Ureter (tissue), 1 donor: Measurements from ENCODE around the gene B2M. TPM values are rescaled to one million over a fixed set of nuclear protein-coding genes. Genes with fewer than 3 reads are reported as not detected.
"Not testable (repeated sequence)": the region's sequence is repeated elsewhere in the genome, so short reads cannot be mapped to it uniquely, and the experiment has no call there.

Experiments
- DNase-seq: peaks from one replicate; pipeline ENCODE4 v3.0.0-alpha.2; 2020; ENCODE audit warnings: low spot score
- total RNA-seq: library from RNA; stranded (reverse); gene quantifications from one replicate; pipeline ENCODE4 v1.2.4, GENCODE V29; 2023
- donor health status: DM: yes; HTN: yes; CAD: no.

The B2M gene
- total RNA-seq = 1,566 TPM

DNA sequence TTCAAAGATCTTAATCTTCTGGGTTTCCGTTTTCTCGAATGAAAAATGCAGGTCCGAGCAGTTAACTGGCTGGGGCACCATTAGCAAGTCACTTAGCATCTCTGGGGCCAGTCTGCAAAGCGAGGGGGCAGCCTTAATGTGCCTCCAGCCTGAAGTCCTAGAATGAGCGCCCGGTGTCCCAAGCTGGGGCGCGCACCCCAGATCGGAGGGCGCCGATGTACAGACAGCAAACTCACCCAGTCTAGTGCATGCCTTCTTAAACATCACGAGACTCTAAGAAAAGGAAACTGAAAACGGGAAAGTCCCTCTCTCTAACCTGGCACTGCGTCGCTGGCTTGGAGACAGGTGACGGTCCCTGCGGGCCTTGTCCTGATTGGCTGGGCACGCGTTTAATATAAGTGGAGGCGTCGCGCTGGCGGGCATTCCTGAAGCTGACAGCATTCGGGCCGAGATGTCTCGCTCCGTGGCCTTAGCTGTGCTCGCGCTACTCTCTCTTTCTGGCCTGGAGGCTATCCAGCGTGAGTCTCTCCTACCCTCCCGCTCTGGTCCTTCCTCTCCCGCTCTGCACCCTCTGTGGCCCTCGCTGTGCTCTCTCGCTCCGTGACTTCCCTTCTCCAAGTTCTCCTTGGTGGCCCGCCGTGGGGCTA, at the start of gene B2M, which contains the start of gene PATL2:
Gene B2M, plus strand, starts transcription at position 422 of the 647 bp plus-strand sequence. Its CDS starts 30 bp downstream, at position 452.
Gene PATL2, minus strand, starts transcription at position 228 of the 647 bp plus-strand sequence. CDS start 34,833 bp downstream, outside the sequence.
- peak; percentile 98 for DNase-seq

DNA sequence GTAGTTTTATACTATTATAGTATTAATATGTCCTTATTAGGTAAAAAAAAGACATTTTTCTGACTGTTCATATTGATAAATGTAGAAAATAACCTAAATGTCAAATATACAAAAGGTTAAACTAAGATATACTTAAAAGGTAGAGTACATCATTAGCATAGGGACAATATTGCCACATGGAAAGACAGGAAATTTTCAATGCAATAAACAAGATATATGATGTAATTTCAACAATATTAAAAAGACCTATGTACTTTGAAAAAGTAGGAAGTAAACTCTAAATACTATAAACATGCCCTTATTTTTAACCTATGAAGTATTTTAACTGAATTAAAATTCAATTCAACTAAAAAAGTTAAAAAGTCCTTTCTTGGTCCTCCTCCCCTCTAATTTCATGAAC, 49.7 kb upstream of the B2M start:
- DNase-seq = no peak

DNA sequence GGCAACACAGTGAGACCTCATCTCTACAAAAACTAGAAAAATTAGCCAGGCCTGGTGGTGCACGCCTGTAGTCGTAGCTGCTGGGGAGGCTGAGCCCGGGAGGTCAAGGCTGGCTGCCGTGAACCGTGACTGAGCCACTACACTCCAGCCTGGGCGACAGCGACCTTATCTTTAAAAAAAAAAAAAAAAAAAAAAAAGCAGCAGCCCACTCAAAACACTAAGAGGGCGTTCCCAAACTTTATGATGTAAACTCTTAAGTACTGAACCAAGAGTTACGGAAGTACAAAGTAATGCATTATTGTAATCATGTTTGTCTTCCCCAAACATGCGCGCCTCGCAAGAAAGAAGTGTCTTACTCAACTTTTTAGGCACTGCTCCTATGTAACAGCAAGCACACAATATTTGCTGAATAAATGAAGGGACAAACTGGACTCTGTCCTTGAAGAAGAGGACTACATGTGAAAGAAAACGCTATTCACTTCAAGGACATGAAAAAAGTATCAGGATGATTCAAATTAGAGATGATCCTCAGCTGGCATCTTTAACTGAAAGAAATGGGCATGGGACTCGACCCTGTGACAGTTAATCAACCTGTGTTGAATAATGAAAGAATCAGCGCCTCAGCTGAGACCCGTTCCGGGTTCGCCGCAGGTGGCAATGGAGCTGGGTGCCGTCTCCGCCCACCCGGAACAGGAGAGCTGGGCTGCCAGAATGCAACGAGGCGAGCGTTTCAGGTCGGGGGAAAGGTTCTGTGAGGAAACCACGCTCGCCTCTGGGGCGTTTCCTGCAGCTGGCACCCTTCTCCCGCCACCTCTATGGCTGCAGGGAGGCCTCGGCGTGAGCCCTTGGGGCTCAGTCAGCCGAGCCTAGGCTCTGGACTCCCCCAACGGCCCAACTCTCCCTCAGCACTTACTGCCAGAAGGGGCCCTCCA, 48.6 kb upstream of the B2M start:
- peak; percentile 80 for DNase-seq

DNA sequence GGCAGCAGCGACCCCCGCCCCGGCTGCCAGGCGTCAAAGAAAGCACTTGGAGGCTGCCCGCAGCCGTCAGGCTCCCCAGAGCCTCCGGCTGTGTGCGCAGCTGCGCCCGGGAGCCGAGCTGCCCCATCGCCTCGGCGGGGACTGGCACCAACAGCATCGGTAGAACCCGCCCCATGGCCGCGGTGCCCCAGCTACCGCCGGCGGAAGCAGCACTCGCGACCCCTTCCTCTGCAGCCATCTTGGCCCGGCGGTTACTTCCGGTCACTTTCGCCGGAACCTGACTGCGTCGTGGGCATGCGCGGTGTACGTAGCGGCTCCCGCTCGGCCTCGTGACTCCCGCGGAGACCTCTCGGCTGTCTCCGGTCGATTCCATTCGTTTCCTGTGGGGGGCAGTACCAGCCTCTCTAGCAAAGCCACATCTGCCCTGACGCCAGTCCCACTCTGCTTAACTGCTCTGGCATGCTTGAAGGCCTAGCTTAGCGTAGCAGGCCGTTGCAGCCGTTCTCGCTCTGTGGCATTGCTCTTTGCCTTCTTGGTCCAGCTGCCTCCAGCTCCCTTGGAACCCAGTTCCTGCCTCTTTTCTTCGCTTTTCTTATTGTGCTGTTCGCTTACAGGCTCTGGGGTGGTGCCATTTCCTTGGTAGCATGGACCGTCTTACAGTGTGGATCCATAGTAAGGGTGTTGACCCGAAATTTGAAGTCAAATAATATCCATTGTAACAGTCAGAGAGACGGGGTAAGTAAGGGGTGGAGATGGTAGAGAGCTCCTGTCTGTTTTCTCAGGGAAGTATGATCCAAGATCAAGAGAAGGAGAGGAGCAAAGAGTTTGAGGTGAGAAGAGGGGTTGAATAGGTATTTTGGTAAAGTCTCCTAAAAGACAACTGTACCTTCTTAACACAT, 47.7 kb upstream of the B2M start, which contains the start of gene SPG11:
Gene SPG11, minus strand, starts transcription at position 253 of the 899 bp plus-strand sequence. Its CDS starts 15 bp downstream, at position 238.
- DNase-seq = peak; percentile 99

DNA sequence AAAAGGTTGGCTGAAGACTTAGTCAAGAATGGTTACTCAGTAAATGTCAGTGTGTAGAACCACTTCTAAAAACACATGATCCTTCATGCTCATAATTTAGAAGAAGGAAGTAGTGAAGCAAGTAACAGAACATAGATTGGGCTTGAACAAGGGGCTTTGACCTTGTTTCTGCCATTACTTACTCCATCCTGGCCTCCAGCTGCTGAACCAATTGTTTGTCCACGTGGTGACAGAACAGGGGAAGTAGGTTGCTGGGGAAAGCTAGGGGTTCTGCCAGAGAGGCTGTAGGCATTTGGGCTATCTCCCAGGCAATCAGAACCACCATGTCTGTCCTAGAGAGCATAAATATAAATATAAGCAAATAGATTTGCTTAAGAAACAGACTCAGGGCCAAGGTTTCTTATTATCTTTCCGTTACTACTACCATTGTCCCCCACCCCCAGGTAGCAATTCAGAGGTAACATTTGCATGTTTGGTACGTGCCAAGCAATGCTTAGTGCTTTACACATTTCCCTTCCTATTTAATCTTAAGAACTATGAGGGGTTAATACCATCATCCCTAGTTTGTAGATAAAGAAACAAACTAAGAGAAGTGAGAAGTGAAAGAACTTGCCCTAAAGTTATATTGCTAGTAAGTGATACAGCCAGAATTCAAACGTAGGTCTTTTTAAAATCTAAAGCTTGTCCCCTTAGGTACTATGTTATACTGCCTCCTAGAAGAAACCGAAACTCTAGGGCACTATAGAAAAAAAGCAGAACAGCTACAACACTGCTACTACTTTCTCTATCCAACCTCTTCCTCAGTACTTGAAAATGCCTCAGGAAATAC, 44.9 kb upstream of the B2M start:
- DNase-seq = no peak

DNA sequence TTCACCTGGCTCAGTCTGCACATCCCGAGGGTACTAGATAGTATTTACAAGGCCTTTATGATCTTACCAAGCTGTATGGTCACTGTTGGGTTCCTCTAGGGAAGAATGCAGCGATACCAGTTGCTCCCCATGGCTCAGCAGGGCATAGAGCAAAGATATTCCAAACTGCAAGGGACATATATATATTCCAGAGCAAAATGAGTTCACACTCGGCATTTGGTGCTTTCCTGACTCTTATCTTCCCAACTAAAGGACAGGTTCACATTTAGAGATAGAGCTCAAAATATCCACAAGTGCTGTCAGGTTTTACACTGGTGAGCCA, 44.3 kb upstream of the B2M start:
- no peak for DNase-seq

DNA sequence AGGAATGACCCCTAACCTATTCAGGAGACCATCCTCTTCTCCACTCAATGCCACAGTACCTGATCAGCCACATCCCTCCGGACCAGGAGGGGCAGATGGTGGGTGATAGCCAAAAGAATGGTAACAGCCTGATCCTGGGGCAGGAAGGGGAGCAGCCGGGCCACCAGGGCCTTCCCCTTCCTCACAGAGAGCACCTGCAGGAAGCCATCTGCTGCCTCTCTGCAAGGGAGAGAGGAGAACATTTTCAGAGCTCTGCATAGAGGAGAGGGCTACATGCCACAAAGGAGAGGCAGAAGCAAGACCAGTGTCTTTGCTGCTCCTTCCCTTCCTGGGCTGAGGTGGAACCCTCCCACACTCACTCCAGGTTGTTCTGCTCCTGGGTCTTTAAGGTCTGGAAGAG, 42.4 kb upstream of the B2M start:
- DNase-seq = no peak

DNA sequence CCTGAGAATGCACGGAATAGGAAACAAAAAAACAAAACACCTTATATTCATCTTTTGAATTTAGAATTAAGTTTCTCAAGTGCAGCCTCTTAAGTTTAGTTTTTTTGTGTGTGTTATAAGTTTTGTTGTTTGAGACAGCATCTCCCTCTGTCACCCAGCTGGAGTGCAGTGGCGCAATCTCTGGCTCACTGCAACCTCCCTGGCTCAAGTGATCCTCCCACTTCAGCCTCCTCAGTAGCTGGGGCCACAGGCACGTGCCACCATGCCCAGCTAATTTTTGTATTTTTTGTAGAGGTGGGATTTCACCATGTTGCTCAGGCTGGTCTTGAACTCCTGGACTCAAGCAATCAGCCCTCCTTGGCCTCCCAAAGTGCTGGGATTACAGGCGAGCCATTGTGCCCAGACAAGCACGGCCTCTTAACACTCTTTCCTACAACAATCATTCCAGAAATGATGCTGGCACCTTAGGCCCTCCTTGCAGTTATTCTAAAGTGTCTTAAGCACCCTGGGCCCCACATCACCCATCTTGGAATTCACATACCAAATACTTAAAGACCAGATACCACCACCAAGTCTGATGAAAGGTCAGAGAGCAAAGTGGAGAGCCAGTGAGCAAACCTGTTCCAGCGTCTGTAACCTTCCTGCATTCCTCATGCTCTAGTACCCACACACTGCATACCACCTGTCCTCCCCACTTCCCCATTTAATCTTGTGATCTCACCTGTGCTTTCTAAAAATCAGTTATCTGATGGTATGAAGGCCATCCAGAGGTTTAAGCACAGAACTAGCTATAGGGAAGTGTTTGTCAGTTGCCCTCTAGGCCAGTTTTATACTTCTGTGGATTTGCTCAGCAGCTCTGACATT, 41.0 kb upstream of the B2M start:
- no peak for DNase-seq

DNA sequence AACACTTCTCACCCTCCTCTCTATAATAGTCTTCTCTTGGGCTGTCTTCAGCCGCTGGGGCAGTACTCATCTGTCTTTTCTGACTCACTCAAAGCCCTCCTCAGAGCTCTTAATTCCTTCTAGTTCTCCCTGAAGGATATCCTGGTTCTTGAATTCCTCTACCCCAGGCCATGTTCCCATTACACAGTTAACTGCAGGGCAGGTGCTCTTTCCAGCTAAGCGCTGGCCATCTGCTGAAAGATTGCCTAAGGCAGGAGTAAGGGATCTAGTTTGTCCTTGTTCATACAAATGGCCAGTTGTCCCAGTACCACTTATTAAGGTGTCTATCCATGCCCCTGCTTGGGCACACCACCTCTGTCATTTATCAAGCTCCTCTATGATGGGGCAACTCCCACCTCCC, 37.7 kb upstream of the B2M start:
- no peak for DNase-seq

DNA sequence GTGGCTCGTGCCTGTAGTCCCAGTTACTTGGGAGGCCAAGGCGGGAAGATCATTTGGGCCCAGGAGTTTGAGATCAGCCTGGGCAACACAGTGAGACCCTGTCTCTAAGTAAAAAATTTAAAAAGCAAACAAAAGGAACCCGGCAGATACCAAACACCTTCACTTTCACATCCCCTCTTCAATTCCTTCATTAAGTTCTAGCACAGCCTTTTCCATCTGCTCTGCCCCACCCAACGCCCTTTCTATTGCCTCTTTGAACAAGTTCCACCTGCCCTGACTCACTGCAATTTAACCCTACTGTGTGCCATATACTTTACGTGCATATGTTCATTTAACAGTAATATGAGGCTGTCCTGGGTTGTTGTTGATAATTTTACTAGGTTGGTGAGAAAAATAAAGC, 35.4 kb upstream of the B2M start:
- DNase-seq = no peak

DNA sequence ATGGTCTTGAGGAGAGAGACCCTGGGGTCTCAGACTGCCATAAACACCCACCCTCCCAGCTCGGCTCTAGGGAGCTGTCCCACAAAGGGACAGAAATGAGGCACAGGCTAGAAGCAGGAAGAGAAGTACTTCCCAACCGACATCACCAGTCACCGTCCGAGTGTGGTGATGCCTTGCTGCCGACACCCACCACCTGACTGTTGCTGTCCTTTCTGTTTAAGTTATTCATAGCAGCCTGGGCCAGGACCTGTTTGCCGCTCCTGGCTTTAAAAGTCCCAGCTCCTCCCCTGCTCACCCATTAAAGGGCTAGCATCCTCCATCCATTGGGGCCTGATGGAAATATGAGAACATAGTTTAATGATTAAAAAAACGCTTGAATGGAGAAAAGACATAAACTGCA, 34.6 kb upstream of the B2M start:
- DNase-seq = no peak

DNA sequence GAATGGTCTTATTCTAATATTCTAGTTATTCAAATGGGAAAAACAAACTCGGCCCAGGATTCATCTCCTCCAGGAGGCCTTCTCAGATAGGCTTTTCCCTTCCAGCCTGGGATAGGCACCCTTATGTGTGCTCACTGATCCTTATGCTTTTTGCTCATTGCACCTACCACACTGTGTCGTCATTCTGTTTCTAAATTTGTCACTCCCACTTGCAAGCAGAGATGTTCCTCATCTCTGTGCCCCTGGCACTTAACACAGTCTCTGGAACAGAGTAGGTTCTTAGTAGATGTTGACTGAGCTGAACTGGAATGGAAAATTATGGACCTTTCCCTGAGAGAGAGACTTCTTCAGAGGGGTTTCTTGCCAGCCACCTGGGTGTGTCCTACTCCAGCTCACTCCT, 29.1 kb upstream of the B2M start:
- no peak for DNase-seq

DNA sequence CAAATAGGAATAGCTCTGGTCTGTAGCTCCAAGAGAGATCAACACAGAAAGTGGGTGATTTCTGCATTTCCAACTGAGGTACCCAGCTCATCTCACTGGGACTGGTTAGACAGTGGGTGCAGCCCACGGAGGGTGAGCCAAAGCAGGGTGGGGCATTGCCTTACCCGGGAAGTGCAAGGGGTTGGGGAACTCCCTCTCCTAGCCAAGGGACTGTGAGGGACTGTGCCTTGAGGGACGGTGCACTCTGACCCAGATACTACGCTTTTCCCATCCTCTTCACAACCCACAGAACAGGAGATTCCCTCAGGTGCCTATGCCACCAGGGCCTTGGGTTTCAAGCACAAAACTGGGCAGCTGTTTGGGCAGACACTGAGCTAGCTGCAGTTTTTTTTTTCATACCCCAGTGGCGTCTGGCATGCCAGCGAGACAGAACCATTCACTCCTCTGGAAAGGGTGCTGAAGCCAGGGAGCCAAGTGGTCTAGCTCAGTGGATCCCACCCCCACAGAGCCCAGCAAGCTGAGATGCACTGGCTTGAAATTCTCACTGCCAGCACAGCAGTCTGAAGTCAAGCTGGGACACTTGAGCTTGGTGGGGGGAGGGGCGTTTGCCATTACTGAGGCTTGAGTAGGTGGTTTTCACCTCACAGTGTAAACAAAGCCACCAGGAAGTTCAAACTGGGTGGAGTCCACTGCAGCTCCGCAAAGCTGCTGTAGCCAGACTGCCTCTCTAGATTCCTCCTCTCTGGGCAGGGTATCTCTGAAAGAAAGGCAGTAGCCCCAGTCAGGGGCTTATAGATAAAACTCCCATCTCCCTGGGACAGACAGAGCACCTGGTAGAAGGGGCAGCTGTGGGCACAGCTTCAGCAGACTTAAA, 28.3 kb upstream of the B2M start:
- peak; percentile 84 for DNase-seq

DNA sequence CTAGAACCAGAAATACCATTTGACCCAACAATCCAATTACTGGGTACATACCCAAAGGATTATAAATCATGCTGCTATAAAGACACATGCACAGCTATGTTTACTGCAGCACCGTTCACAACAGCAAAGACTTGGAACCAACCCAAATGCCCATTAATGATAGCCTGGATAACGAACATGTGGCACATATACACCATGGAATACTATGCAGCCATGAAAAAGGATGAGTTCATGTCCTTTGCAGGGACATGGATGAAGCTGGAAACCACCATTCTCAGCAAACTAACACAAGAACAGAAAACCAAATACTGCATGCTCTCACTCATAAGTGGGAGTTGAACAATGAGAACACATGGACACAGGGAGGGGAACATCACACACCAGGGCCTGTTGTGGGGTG, 22.0 kb upstream of the B2M start:
- DNase-seq = not testable (repeated sequence)

DNA sequence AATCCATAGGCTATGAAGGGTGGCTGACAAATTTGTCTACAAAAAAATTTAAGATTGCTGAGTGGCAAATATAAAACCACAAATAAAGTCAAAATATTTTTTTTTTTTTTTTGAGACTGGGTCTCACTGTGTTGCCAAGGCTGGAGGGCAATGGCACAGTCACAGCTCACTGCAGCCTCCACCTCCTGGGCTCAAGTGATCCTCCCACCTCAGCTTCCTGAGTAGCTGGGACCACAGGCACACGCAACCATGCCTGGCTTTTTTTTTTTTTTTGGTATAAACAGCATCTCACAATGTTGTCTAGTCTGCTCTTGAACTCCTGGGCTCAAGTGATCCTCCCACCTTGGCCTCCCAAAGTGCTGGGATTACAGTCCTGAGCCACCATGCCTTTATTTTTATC, 21.1 kb upstream of the B2M start:
- DNase-seq = not testable (repeated sequence)

DNA sequence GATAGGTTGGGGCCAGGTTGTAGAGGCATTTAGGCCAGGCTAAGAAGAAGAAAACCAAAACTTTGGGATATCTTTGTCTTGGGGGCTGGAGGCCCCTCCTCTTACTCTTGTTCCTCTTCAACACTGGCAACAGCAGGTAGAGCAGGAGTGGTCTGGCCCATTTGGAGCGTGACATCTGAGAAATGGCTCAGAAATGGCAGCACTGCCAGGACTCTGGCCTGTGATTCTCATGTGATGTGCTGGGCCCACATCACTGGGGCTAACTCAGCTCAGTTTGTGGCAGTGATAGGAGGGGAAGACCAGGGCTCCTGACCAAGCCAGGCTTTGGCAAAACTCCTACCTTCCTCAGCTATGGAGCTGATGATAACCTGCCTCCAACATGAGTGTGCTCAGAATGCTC, 18.7 kb upstream of the B2M start:
- no peak for DNase-seq

DNA sequence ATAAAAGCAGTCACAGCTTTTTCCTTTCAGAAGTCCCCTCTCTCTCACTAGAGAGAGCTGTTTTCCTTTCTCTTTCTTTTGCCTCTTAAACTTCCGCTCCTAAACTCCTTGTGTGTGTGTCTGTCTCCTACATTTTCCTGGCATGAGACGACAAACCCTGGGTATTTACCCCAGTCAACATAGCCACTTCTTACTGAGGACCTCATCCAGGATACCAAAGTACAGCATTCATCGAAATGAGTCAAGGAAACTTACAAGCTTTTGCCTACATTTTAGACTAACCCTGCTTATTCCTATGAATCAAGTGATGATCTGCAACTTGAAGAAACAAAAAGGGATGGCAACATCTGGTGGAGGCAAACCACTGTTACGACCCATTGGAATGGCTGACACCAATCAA, 16.9 kb upstream of the B2M start:
- no peak for DNase-seq

DNA sequence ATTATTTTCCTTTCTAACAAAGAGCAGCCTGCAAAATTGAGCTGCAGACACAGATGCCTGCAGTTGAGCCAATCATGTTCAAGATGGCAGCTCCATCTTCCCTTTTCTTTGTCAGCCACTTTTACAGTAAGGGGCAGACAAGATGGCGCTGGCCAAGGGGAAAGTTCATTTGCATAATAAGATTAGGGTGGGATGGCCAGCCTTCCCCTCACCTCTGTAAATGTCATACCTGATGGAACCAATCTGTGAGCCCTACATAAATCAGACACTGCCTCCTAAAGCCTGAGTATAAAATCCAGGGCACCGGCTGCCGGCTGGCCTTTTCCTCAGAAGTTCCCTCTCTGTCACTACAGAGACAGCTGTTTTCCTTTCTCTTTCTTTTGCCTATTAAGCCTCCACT, 16.0 kb upstream of the B2M start:
- no peak for DNase-seq

DNA sequence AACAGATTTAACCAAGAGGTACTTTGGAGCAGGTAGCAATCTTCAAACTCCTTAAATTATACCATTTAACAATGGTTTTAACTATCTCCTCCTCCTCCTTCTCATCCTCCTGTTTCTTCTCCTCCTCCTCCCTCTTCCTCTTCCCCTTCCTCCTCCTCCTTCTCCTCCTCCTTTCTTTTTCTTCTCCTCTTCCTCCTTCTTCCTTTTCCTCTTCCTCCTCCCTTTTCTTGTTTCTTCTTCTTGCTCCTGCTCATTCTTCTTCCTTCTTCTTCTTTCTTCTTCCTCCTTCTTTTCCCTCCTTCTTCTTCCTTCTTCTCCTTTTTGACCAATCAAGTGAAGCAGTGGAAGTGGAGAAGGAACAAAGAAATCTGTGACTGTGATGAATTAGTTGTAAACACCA, 14.3 kb upstream of the B2M start:
- no peak for DNase-seq
